Heart left ventricle (tissue), 13 donors: ENCODE results near the gene HNRNPA2B1.

Source experiments
- CTCF ChIP-seq, 12 donors: fragments of 200-600 bp; sonication (generic) in 4 of 12; IDR thresholded peaks; one replicate each; pipeline versions ENCODE4 v1.5.0 to v1.8.0; 2018 to 2022; ENCODE audit warnings: antibody characterized with exemption in 12 of 12, mild to moderate bottlenecking in 5 of 12
- POLR2A ChIP-seq, 2 donors: fragments of 450-650 bp; IDR thresholded peaks; one replicate each; pipeline ENCODE4 v1.6.1; 2017; ENCODE audit warnings: antibody characterized with exemption in 2 of 2, mild to moderate bottlenecking in 2 of 2, moderate library complexity in 2 of 2
- donor health status: ischemic (EF 13 %, LVEDD 7.1; RV severe dilation, severe dysfunction).
- donor health status: DM: no; HTN: yes; CAD: no.
- donor health status: DM: no; HTN: no; CAD: no.
- donor health status: ischemic (EF 25% LVEDD 6.9; RV normal size, moderate dysfunction).
- donor health status: ischemic (EF 25% LVEDD 5.7; RV mildly dilated, moderate dysfunction).
- donor health status: ischemic (EF 35%, LVEDD 5.7; RV mildly dilated, moderate dysfunction).
- donor health status: nonischemic (EF 11% LVEDD 7.7; RV severe dilation, severe dysfunction).
- donor health status: DM: yes; HTN: yes; CAD: no.
- donor health status: PGD.
- donor health status: ischemic (EF 29% LVEDD 5.4; RV normal size, mild dysfunction).
- donor health status: nonischemic (EF 23%, LVEDD 6.1; RV moderate dilation, normal function).

- TF ChIP-seq CTCF (IDR thresholded peaks at IDR 0.05) (no peak), POLR2A (IDR thresholded peaks at IDR 0.05) (no peak)
Measured at GRCh38 chr7:26198781-26199169, 1.8 kb downstream of the HNRNPA2B1 start.
